Loucy (cell line): ENCODE data around the gene MRPL52.
A peak's percentile ranks its signal among the peaks of the same experiment; 100 is the strongest.

Experiments
- H2AFZ ChIP-seq: fragments of 200-600 bp; sonication (generic); 2 replicates; pipeline ENCODE4 v1.6.0; 2016; ENCODE audit warnings: antibody characterized with exemption, mild to moderate bottlenecking, low read length, moderate library complexity
- H3F3A ChIP-seq: fragments of 200-600 bp; 2 replicates; pipeline ENCODE4 v1.6.0; 2016; ENCODE audit warnings: antibody characterized with exemption, low read depth, mild to moderate bottlenecking
- H3K27me3 ChIP-seq: fragments of 200-600 bp; sonication (generic); 2 replicates; pipeline ENCODE4 v1.6.1; 2014; ENCODE audit warnings: low read length, mild to moderate bottlenecking; ENCODE audit not compliant: insufficient read depth, poor library complexity, severe bottlenecking
- H3K36me3 ChIP-seq: fragments of 200-600 bp; sonication (generic); 2 replicates; pipeline ENCODE4 v1.6.1; 2016; ENCODE audit warnings: low read length; ENCODE audit not compliant: insufficient read depth
- H3K4me1 ChIP-seq: fragments of 200-600 bp; sonication (generic); 2 replicates; pipeline ENCODE4 v1.5.1; 2014; ENCODE audit warnings: low read length, mild to moderate bottlenecking; ENCODE audit not compliant: insufficient read depth, poor library complexity, severe bottlenecking
- H3K4me2 ChIP-seq: fragments of 200-600 bp; sonication (generic); 2 replicates; pipeline ENCODE4 v1.6.0; 2014; ENCODE audit warnings: antibody characterized with exemption, low read length, low read depth, mild to moderate bottlenecking; ENCODE audit not compliant: poor library complexity, severe bottlenecking
- H3K4me3 ChIP-seq: fragments of 200-600 bp; sonication (generic); 2 replicates; pipeline ENCODE4 v1.5.1; 2014; ENCODE audit warnings: low read length, mild to moderate bottlenecking, mixed read lengths; ENCODE audit not compliant: poor library complexity, severe bottlenecking
- H3K79me2 ChIP-seq: fragments of 200-600 bp; sonication (generic); 2 replicates; pipeline ENCODE4 v1.6.1; 2014; ENCODE audit warnings: low read length; ENCODE audit not compliant: insufficient read depth
- H3K9ac ChIP-seq: fragments of 200-600 bp; sonication (generic); 2 replicates; pipeline ENCODE4 v1.6.0; 2014; ENCODE audit warnings: mild to moderate bottlenecking, low read depth, low read length, moderate library complexity; ENCODE audit not compliant: poor library complexity, severe bottlenecking
- H3K9me2 ChIP-seq: fragments of 200-600 bp; sonication (generic); replicated peaks from 2 replicates; pipeline ENCODE4 v1.6.1; 2016; ENCODE audit warnings: low read depth, low read length, mixed read lengths
- H3K9me3 ChIP-seq: fragments of 200-600 bp; sonication (generic); 2 replicates; pipeline ENCODE4 v1.6.1; 2014; ENCODE audit warnings: mild to moderate bottlenecking, antibody characterized with exemption, low read length, low read depth; ENCODE audit not compliant: insufficient read depth
- H4K20me1 ChIP-seq: fragments of 200-600 bp; sonication (generic); 2 replicates; pipeline ENCODE4 v1.6.0; 2014; ENCODE audit warnings: antibody characterized with exemption, low read length, mild to moderate bottlenecking; ENCODE audit not compliant: insufficient read depth, poor library complexity, severe bottlenecking
- CTCF ChIP-seq: fragments of 200-600 bp; sonication (generic); conservative IDR thresholded peaks from 2 replicates; pipeline ENCODE4 v1.5.1; 2014; ENCODE audit warnings: mild to moderate bottlenecking, antibody characterized with exemption, low read length
- EZH2phosphoT487 ChIP-seq: fragments of 200-600 bp; IDR thresholded peaks from 2 replicates; pipeline ENCODE4 v1.6.1; 2018; ENCODE audit warnings: antibody characterized with exemption, mild to moderate bottlenecking, moderate library complexity, borderline replicate concordance

MRPL52 gene

GRCh38 chr14:22814941-22815713 is 14.6 kb upstream of the MRPL52 start, which contains the start of gene SLC7A7:
Gene SLC7A7 (minus strand): TSS chr14:22815435. CDS start chr14:22813398, 2,037 bp downstream.
- Histone ChIP-seq H3K36me3 (no peaks in the 10 kb centered on the region), H3K4me1 (peaks cover 9% of the 10 kb centered on the region), H3K9me3 (no peaks in the 10 kb centered on the region), H3K9ac (no peak within 1 kb of the TSS), H3K9me2 (no peaks in the 10 kb centered on the region), H3K79me2 (no peaks in the 10 kb centered on the region), H3K4me2 (no peak within 1 kb of the TSS), H2AFZ (peak within 1 kb of the TSS; percentile 94), H3K27me3 (no peaks in the 10 kb centered on the region), H3F3A (no peaks in the 10 kb centered on the region), H4K20me1 (no peaks in the 10 kb centered on the region), H3K4me3 (no peak within 1 kb of the TSS)
- no peak for TF ChIP-seq CTCF
- TF ChIP-seq EZH2phosphoT487 = no peak

- H3K9ac ChIP-seq = no peak overlapping the region
- H3K4me3 ChIP-seq = no peak overlapping the region
- H3K27me3 ChIP-seq = no peaks in the 10 kb centered on the region
- H3K4me2 ChIP-seq = no peak overlapping the region
- no peaks in the 10 kb centered on the region for H3K36me3 ChIP-seq
- no peaks in the 10 kb centered on the region for H4K20me1 ChIP-seq
- peaks cover 19% of the 10 kb centered on the region for H3K4me1 ChIP-seq
- no peaks in the 10 kb centered on the region for H3F3A ChIP-seq
- H3K9me2 ChIP-seq = no peaks in the 10 kb centered on the region
- no peaks in the 10 kb centered on the region for H3K9me3 ChIP-seq
- H3K79me2 ChIP-seq = no peaks in the 10 kb centered on the region
- TF ChIP-seq EZH2phosphoT487 (no peak), CTCF (no peak)
- 0 out of 2 replicates have a peak overlapping the region, but pooled peaks have one; percentile 57 for H2AFZ ChIP-seq
Measured at GRCh38 chr14:22819151-22819988, 10.3 kb upstream of the MRPL52 start.

- H3K9ac ChIP-seq = no peak overlapping the region
- no peak overlapping the region for H2AFZ ChIP-seq
- H3K9me3 ChIP-seq = no peaks in the 10 kb centered on the region
- H3K4me1 ChIP-seq = peaks cover 19% of the 10 kb centered on the region
- TF ChIP-seq CTCF = no peak
- no peak for TF ChIP-seq EZH2phosphoT487
- no peaks in the 10 kb centered on the region for H3K36me3 ChIP-seq
- no peak overlapping the region for H3K4me3 ChIP-seq
- H4K20me1 ChIP-seq = no peaks in the 10 kb centered on the region
- H3K27me3 ChIP-seq = no peaks in the 10 kb centered on the region
- no peak overlapping the region for H3K4me2 ChIP-seq
- no peaks in the 10 kb centered on the region for H3K9me2 ChIP-seq
- no peaks in the 10 kb centered on the region for H3F3A ChIP-seq
- no peaks in the 10 kb centered on the region for H3K79me2 ChIP-seq
Measured at GRCh38 chr14:22820731-22821130, 9.0 kb upstream of the MRPL52 start.
